Peyer's patch (tissue), 4 donors: ENCODE data around the gene RNASE1.

Experiments
- POLR2A ChIP-seq, 2 donors: fragments of 450-650 bp; IDR thresholded peaks; one replicate each; pipeline ENCODE4 v1.5.1; 2017; ENCODE audit warnings: antibody characterized with exemption in 2 of 2, mild to moderate bottlenecking in 2 of 2, moderate library complexity in 2 of 2
- TF ChIP-seq, protein P1 (sequence below), 6 experiments: fragments of 450-650 bp in 4 of 6; fragments of 200-600 bp in 2 of 6; sonication (generic) in 1 of 6; IDR thresholded peaks; one replicate each; pipeline ENCODE4 v1.5.1; 2017 to 2019; ENCODE audit warnings: antibody characterized with exemption in 6 of 6, mild to moderate bottlenecking in 3 of 6, moderate library complexity in 1 of 6

DNA sequence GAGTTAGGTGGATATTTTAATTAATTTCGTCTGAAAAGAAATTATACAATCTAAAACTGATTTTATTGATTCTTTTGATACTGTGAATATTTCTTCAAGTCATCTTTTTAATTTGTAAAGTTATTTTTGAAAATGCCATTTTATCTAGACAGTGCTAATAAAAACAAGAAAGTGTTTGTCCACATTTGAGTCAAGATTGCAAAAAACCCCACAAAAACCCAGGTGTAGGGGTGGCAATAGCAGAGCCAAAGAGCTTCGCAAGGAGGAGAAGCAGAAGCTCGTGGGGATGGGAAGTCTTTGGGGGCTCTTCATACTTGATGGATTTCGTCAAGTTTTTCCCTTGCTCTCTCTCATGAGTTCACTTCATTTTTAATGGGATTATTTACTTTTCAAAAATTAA, 15.6 kb downstream of the RNASE1 start:
- TF ChIP-seq, protein P1, sequence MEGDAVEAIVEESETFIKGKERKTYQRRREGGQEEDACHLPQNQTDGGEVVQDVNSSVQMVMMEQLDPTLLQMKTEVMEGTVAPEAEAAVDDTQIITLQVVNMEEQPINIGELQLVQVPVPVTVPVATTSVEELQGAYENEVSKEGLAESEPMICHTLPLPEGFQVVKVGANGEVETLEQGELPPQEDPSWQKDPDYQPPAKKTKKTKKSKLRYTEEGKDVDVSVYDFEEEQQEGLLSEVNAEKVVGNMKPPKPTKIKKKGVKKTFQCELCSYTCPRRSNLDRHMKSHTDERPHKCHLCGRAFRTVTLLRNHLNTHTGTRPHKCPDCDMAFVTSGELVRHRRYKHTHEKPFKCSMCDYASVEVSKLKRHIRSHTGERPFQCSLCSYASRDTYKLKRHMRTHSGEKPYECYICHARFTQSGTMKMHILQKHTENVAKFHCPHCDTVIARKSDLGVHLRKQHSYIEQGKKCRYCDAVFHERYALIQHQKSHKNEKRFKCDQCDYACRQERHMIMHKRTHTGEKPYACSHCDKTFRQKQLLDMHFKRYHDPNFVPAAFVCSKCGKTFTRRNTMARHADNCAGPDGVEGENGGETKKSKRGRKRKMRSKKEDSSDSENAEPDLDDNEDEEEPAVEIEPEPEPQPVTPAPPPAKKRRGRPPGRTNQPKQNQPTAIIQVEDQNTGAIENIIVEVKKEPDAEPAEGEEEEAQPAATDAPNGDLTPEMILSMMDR (IDR thresholded peaks at IDR 0.05), result no peak
- TF ChIP-seq POLR2A (IDR thresholded peaks at IDR 0.05), result no peak
